HTR-8/SVneo (cell line): ENCODE data around the gene STX12.
A peak's percentile ranks its signal among the peaks of the same experiment; 100 is the strongest.

Experiments used
- DNase-seq: peaks from one replicate; pipeline ENCODE4 v3.0.0; 2011; ENCODE audit warnings: low spot score, mixed read lengths; ENCODE audit not compliant: insufficient read length
- FAIRE-seq: peaks from 2 replicates; lab custom pipeline; 2011; peaks lifted over from hg19 to GRCh38; lab: Jason Lieb, UNC

STX12 gene

DNA sequence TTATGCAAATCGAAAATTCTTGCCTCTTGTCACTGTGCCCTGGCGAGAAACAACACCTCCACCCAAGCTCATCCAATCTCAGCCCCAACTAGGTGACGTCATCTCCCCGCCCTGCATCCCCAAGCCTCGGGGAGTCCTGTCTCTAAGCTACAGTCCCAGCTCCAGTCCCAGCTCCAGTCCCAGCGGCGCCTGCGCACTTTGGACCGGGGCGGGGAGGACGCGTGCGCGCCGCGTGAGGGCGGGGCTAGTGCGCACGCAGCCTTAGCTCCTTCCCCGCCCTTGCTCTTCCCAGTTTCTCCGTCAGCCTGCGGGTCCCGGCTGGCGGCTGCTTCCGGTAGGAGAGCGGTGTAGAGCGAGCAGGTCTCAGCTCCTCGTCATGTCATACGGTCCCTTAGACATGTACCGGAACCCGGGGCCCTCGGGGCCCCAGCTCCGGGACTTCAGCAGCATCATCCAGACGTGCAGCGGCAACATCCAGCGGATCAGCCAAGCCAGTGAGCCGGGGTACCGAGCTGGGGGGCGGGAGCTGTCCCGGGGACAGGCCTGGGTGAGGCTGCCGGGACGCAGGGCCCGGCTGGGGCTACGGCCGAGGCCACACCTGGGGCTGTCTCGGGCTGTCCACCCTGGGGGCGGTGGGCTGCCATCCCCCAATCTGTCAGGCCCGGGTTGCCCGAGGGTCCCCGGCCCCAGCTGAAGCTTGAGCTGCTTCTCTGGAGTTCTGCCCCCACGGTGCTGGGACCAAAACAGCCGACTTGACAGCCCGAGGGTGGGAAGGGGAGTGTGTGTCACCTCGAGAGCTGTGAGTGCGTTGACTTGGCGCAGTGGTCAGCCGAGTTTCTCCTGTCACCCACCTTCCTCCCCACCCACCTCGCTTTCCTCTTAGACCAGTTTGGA lies at the start of gene STX12:
TSS of gene STX12 (plus strand) at position 288 of the 894 bp plus-strand sequence. CDS start at position 377, 89 bp downstream.
- DNase-seq = peak; percentile 97
- FAIRE-seq = peak; percentile 96

DNA sequence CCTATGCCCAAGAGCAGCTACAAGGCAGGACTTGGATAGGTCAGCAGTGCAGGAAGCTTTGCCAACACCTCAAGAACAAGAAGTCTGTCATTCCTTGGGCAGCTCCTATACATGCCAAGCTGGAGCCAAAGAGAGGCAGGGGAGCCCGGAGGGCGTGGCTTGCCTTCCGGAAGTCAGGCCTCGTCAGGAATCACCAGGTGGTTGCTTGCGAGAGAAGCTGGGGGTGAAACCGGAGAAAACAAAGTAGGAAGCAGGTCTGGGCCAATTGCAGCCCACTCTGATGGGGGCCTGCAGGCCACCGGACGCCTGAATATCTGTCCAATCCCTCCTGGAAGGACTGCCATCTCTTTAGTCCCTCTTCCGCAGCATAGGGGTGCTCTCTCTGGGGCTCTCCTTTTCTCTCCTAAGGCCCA lies 48.1 kb upstream of the STX12 start:
- DNase-seq (no peak), FAIRE-seq (no peak)

DNA sequence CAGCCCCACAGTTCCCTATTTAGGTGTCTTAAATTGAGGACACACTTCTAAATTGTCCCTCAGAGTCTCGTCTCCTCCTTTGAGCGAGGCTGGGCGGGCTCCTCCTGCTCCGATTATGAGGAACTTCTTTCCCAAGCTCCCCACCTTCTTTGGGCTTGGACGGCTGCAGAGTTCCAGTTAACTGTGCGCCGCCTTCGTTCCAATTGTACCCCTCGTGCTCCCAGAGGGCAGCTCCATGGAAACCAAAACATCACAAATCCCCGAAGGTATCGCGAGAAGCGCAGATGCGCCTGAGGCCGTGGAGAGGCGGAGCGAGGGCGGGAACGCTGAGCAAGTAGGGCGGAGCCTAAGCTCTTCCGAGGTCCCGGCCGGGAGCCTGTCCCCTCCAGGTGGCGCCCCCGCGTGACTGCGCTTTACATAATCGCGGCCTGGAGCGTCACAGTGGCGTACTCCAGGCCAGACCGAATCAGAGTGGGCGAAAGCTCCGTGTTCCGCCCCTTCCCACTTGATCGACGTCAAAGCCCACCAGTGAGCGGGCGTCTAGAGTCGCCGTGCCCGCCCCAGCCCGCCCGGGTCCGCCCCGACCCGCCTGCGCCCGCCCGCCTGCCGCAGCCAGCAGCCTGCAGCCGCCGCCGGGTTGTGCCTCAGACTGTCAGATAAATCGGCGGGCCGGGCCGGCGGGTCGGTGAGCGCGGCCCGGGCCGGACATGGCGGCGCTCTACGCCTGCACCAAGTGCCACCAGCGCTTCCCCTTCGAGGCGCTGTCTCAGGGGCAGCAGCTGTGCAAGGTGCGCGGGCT lies 47.4 kb upstream of the STX12 start, which contains the start of gene FAM76A:
TSS of gene FAM76A (plus strand) at position 588 of the 799 bp plus-strand sequence. CDS start at position 708, 120 bp downstream.
- FAIRE-seq (peak; percentile 92), DNase-seq (peak; percentile 97)

DNA sequence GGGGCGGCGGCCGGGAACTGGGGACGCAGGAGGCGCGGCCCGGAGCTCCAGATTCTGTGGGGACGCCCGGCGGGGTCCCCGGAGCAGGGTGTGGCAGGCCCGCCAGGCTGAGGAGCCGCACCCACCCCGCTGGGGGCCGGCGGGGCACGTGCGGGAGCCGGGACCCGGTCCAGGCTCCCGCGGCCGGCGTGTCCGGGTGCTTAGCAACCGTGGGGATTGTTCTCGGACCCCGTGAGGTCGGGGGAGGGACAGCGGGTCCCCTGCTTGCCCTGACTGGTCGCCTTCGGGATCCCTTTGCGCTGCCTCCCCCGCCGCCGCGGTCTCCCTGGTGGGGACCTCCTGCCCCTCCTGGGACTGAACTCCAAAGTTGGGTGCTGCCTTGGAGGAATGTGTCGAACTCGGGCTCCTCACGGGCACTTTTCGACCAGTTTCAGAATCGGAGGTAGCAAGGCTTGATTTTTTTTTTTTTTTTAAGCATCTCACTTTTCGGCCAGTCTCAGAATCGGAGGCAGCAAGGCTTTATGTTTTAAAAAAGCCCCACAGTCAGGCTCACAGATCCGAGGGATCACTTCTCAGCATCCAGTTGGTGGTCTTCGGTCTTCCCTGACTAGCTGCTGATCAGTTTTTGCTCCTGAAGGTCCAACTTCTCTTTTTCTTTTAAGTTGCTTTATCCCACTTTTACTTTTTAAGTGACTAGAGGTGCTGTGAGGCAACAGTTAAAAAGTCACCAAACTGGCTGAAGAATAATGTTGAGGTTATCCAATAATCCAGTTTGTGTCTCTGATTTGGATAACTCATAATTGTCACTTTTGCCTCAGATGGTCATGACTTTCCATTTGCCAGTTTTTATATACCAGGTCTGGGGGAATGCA lies 46.6 kb upstream of the STX12 start:
- peak; percentile 43 for DNase-seq
- no peak for FAIRE-seq

DNA sequence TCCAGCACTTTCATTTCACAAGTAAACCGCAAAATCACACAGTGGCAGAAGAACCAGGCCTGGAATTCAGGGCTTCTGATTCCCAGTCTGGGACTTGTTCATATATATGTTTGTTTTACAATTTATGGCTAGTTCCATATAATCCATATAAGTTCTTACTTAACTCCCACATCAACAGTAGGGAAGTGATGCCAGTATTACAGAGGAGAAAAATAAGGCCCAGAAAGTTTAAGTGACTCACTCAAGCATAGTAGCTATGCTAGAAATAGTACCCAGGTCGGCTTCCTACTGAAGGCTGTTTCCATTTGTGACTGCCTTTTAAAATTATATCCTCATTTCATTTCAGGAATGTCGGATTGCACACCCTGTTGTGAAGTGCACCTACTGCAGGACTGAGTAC lies 45.9 kb upstream of the STX12 start:
- no peak for FAIRE-seq
- no peak for DNase-seq

DNA sequence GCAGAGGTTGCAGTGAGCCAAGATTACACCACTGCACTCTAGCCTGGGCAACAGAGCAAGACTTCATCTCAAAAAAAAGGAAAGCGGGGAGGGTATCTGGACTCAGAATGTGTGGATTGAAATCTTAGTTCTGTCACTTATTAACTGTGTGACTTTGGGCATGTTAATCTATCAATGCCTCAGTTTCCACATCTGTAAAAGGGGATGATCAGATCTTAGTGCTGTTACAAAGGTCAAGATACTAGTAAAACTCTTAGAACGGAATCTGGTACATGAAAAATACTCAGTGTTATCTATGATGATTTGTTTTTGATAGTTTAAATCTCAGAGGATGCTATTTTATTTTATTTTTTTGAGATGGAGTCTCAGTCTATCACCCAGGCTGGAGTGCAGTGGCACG lies 36.8 kb upstream of the STX12 start:
- FAIRE-seq (no peak), DNase-seq (no peak)

DNA sequence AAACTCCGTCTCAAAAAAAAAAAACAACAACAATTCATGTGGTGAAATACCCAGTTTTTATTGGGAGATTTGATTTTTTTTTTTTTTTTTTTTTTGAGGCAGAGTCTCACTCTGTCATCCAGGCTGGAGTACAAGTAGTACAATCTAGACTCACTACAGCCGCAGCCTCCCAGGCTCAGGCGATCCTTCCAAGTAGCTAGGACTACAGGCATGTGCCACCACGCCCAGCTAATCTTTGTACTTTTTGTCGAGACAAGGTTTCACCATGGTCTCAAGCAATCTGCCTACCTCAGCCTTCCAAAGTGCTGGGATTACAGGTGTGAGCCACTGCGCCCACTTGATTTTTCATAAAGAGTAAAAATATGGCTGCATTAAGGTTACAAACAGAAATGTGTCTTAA lies 31.9 kb upstream of the STX12 start:
- FAIRE-seq (no peak), DNase-seq (no peak)

DNA sequence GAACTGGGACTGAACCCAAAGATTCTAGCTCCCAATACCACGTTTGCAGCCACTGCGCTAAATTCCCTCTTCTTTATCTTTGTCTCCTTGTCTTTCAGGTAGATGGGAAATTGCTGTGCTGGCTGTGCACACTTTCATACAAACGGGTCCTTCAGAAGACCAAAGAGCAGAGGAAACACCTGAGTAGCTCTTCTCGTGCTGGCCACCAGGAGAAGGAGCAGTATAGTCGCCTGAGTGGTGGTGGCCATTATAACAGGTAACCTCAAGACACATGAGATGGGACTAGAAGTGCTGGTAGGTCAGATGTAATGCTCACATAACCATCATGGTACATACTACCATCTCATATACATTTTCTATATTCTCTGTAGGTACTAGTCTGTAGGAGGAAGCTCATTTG lies 28.5 kb upstream of the STX12 start:
- FAIRE-seq = no peak
- DNase-seq = no peak

DNA sequence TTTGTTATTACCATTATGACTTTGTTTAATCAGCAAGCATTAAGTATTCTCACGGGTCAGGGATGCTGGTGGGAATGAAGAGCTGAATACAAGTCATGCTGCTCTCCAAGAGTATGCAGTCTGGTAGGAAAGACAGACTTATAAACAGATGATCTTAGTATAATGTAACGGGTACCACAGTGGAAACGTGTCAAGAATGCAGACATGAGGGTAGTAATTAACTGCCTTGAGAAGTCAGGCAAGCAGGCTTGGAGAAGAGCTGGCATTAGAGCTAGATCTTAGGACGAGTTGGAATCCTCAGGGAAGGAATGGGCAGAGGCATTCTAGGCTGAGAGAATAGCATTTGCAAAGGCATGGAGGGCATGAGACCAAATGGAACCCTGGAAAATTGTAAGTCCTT lies 27.6 kb upstream of the STX12 start:
- DNase-seq (no peak), FAIRE-seq (no peak)

DNA sequence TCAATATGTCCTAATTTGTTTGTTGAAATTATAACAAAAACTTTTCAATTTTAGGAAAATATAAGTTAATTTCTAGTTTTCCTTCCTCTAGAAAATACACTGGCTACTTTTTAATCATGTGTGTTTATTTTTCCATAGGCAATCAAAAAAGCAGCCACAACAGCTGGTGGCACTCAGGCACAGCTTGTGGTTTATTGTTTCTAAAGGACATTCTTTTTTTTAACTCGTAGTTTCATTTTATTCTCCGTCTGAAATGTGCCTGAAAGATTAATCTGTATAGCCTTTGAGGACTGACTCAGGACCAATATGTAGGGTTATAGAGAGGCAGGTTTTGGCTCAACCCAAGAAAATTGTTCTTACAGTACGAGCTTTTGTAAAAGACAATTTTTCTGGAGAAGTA lies 20.7 kb upstream of the STX12 start:
- no peak for DNase-seq
- no peak for FAIRE-seq

DNA sequence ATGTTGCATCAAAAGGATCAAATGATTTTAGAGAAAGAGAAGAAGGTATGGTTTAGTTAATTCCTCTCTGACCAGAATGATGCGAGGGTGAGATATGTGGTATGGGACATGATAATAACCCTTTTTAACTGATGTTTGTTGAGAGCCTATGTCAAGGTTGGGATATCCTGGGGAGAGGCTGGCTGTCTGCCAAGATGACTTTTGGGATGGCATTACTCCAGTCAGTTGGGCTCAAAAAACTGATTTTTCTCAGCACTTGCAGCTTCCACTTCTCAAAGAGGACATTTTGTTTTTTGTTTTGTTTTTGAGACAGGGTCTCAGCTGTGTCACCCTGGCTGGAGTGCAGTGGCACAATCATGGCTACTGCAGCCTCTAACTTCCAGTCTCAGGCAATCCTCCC lies 17.7 kb upstream of the STX12 start:
- FAIRE-seq = no peak
- no peak for DNase-seq

DNA sequence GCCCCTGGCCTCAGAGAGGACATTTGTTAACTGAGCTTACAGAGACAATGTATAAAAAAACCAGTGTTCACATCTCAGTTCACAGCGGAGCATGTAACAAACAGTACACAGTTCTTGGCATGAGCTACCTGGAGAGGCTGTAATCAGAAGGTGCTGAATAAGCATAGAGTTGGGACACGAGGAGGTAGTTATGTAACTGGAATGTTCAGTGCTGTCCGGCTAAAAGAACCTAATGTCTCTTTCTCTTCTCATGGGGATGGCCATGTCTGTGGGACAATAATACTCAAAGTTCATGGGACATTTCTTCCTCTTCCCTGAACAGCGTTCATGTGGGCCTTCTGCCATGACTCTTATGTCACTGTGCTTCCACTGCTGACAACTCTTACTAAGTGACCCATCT lies 17.2 kb upstream of the STX12 start:
- DNase-seq (no peak), FAIRE-seq (no peak)

DNA sequence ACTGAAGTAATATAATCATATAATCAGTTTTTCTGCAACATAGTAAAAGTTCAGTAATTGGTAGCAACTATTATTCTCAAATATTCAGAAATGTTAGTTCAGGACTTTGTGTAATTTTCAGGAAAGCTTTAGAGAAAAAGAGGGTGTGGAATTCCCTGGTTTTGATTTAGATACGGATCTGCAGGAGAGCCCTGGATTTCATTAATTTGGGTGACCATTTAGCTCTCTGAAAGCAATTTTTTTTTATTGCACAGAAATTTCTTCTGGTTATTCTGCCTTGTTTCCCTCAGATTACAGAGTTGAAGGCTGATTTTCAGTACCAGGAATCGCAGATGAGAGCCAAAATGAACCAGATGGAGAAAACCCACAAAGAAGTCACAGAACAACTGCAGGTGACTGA lies 13.8 kb upstream of the STX12 start:
- FAIRE-seq = no peak
- DNase-seq = no peak

DNA sequence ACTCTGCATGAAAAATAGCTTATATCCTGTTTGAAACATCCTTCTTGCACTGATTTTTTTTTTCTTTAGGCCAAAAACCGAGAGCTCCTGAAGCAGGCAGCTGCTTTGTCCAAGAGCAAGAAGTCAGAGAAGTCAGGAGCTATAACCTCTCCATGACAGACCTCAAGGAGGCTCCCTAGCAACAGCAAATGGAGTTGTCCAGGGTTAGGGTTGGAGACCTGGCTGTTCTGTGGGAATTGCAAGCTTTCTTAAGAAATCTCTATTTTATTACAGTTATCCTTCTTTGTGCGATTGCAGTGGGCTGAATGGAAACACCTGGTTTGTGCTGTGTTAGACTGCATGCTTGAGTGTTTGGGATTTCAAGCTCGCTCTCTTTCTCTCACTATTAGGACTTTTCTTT lies 12.6 kb upstream of the STX12 start:
- FAIRE-seq (no peak), DNase-seq (no peak)

DNA sequence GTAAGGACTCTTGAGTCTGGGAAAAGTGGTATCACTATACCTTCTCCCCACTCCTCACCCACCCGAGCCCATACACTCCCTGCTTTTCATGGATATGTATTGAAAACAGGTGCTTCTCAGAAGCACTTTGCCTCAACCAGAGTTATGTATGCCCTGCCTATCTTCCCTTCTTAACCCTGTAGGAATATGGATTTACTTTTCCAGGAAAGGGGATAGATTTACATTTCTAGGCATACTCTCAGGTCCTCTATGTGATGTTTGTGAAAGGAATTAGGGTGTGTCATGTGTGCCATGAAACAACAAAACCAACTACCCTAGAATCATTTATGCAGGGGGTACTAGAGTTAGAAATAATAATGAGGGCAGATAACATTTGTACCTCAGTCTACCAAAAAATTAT lies 11.0 kb upstream of the STX12 start:
- DNase-seq = no peak
- FAIRE-seq = no peak

DNA sequence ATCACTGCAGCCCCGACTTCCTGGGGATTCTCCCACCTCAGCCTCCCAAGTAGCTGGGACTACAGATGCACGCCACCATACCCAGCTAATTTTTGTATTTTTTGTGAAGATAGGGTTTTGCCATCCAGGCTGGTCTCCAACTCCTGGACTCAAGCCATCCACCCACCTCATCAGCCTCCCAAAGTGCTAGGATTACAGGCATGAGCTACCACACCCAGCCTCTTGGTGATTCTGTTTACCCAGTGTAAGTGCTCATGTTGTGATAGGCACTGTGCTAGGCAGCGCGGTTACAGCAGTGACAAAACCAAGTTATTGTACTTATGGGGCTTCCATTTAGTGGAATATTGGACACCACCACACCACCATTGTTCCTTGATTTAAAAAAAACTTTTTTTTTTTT lies 9.7 kb upstream of the STX12 start:
- DNase-seq = no peak
- FAIRE-seq = no peak

DNA sequence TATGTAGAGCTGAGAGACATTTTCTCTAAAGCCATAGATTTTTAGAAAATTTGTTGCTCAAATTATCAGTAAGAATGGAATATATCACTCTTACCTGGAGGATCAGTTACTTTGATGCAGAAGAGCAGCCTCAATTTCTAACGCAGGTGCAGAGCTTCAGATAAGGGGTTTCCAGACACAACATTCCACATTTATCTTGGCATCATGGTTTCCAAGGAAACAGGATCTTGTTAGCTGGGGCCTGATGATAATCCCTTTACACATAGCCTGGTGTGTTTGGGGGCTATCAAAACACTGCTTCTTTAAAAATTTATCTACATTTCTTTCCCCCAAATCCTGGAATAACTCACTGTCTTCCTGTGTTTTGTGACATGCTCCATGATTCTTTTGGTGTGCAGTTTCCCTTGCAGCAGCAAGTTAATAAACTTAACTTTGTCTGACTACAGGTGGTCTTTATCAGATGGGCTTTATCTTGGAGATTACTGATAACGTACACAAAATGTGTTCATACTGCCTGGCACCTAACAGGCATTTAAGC lies 2.7 kb upstream of the STX12 start:
- DNase-seq (no peak), FAIRE-seq (no peak)

DNA sequence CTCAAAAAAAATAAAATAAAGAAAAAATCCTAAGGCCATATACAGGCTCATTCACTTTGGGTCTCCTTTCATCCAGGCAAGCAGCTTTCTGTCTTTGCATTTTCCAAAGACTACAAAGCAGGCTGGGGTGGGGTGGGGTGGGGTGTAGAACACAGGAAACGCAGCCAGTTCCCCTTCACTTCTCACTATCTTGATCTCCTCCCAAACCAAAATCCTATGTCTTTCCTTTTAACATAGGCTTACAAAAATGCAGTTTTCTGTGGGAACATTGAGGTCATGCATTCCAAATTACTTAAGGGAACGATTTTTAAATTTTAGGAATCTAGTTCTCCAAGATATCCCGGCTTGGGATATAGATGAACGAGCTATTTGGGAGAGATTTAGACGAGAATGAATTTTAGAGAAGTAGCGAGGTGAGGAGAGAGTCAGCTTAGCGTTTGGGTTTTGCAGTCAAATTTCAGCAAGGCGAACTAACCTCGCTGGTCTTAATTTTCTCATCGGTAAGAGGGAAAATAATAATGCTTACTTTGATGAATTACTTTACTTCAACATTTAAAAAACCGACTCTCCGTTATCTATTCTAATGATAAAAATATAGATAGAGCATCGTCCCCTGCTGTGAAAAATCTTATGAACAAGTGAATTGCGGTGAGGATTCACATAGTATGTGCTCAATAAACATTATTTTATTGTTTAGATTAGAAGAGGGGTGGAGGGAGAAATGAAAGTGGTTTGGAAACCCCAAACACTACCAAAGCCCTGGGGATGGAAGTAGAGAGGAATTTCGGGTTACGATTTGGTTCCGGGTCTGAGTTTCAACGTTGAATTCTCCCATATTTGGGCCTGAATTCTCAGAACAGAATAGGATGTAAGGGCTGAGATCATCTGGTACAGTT lies 735 bp upstream of the STX12 start:
- DNase-seq (no peak), FAIRE-seq (no peak)

DNA sequence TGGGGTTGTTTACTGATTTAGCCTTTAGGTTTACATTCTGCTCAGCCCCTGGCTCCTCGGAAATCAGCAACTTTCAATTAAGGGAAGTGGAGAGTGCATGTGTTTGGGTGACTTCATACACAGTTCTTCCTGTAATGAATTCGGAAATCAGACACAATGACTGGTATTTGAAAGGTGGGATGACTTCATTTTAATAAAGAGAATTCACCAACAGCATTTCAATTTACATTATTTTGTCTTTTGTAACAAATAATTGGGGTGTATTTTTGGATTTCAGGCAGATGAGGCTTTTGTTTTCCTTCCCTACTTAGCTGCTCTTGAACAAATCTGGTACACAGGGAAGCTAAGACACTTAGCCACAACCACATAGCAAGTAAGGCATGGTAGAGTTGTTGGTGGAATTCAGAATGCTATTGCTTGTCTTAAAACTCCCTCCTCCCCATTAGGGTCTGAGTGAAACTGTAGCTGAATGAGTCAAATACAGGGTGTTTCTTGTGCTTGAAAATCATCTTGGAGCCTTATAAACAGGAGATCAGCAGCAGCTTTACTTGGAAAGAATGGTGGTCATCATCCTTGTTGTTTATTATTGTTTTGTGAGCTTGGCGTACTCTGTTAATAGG lies 917 bp downstream of the STX12 start:
- DNase-seq (peak; percentile 9), FAIRE-seq (no peak)
